H9 (cell line): ENCODE results near the gene GAS6. TPM values are rescaled to one million over a fixed set of nuclear protein-coding genes. Genes with fewer than 3 reads are reported as not detected.

Experiments used
- DNase-seq: peaks from one replicate; pipeline ENCODE4 v3.0.0-alpha.2; 2017
- H2AFZ ChIP-seq: one replicate; pipeline ENCODE4 v1.6.1; 2013; ENCODE audit warnings: mild to moderate bottlenecking, low read length, control low read depth, moderate library complexity
- H2AK5ac ChIP-seq: 2 replicates; pipeline ENCODE4 v1.6.1; 2013; ENCODE audit warnings: low read length, control low read depth, mixed read lengths; ENCODE audit not compliant: insufficient read length
- H2BK120ac ChIP-seq: one replicate; pipeline ENCODE4 v1.6.1; 2013; ENCODE audit warnings: low read depth, mild to moderate bottlenecking, low read length, control low read depth, inconsistent platforms; ENCODE audit not compliant: poor library complexity, severe bottlenecking
- H2BK12ac ChIP-seq: 2 replicates; pipeline ENCODE4 v1.6.1; 2013; ENCODE audit warnings: low read length, control low read depth, mixed read lengths, low read depth; ENCODE audit not compliant: insufficient read length
- H2BK15ac ChIP-seq: 2 replicates; pipeline ENCODE4 v1.6.1; 2013; ENCODE audit warnings: low read depth, low read length, control low read depth
- H2BK20ac ChIP-seq: one replicate; pipeline ENCODE4 v1.6.1; 2013; ENCODE audit warnings: low read depth, mild to moderate bottlenecking, low read length, control low read depth, inconsistent platforms; ENCODE audit not compliant: poor library complexity, severe bottlenecking
- H2BK5ac ChIP-seq: 2 replicates; pipeline ENCODE4 v1.6.1; 2013; ENCODE audit warnings: low read length, control low read depth, mixed read lengths; ENCODE audit not compliant: insufficient read length
- H3K14ac ChIP-seq: 2 replicates; pipeline ENCODE4 v1.6.1; 2013; ENCODE audit warnings: low read length, control low read depth; ENCODE audit not compliant: insufficient read depth
- H3K18ac ChIP-seq: 2 replicates; pipeline ENCODE4 v1.6.1; 2013; ENCODE audit warnings: low read depth, mild to moderate bottlenecking, mixed read lengths, low read length, control low read depth; ENCODE audit not compliant: insufficient read length
- H3K23ac ChIP-seq: 2 replicates; pipeline ENCODE4 v1.6.1; 2013; ENCODE audit warnings: low read length, control low read depth, mixed read lengths, low read depth; ENCODE audit not compliant: insufficient read length
- H3K23me2 ChIP-seq: 2 replicates; pipeline ENCODE4 v1.6.1; 2013; ENCODE audit warnings: low read depth, mild to moderate bottlenecking, mixed read lengths, low read length, control low read depth; ENCODE audit not compliant: insufficient read length, poor library complexity, severe bottlenecking
- H3K27ac ChIP-seq: 2 replicates; pipeline ENCODE4 v1.5.1; 2013; ENCODE audit warnings: low read length, control low read depth, mixed read lengths, low read depth; ENCODE audit not compliant: insufficient read length
- H3K27me3 ChIP-seq: 2 replicates; pipeline ENCODE4 v1.6.1; 2013; ENCODE audit warnings: low read length, control low read depth, inconsistent platforms; ENCODE audit not compliant: insufficient read depth
- H3K4ac ChIP-seq: 2 replicates; pipeline ENCODE4 v1.6.1; 2013; ENCODE audit warnings: low read depth, mild to moderate bottlenecking, control low read depth, inconsistent platforms, low read length, moderate library complexity
- H3K4me1 ChIP-seq: 2 replicates; pipeline ENCODE4 v1.6.1; 2013; ENCODE audit warnings: low read length, control low read depth, inconsistent platforms; ENCODE audit not compliant: insufficient read depth
- H3K4me2 ChIP-seq: 2 replicates; pipeline ENCODE4 v1.6.1; 2013; ENCODE audit warnings: low read length, control low read depth, mixed read lengths; ENCODE audit not compliant: insufficient read length, insufficient read depth
- H3K56ac ChIP-seq: 2 replicates; pipeline ENCODE4 v1.6.1; 2013; ENCODE audit warnings: low read depth, mild to moderate bottlenecking, mixed read lengths, low read length, control low read depth; ENCODE audit not compliant: insufficient read length
- H3K79me1 ChIP-seq: 2 replicates; pipeline ENCODE4 v1.6.1; 2013; ENCODE audit warnings: low read depth, mild to moderate bottlenecking, moderate library complexity, low read length, control low read depth, inconsistent platforms; ENCODE audit not compliant: insufficient read depth, poor library complexity, severe bottlenecking
- H3K79me2 ChIP-seq: 2 replicates; pipeline ENCODE4 v1.6.1; 2013; ENCODE audit warnings: low read length, control low read depth, inconsistent platforms; ENCODE audit not compliant: insufficient read depth
- H3K9ac ChIP-seq: 2 replicates; pipeline ENCODE4 v1.6.1; 2013; ENCODE audit warnings: low read length, control low read depth, mixed read lengths; ENCODE audit not compliant: insufficient read length; ENCODE audit errors: extremely low read depth
- H3K9me3 ChIP-seq: one replicate; pipeline ENCODE4 v1.6.1; 2013; ENCODE audit warnings: low read depth, low read length, inconsistent platforms; ENCODE audit not compliant: control insufficient read depth
- H3T11ph ChIP-seq: one replicate; pipeline ENCODE4 v1.6.1; 2013; ENCODE audit warnings: mild to moderate bottlenecking, low read length, control low read depth, inconsistent platforms
- H4K20me1 ChIP-seq: one replicate; pipeline ENCODE4 v1.6.1; 2013; ENCODE audit not compliant: control insufficient read depth, insufficient read length, insufficient read depth
- H4K5ac ChIP-seq: 2 replicates; pipeline ENCODE4 v1.6.1; 2013; ENCODE audit warnings: low read depth, mild to moderate bottlenecking, mixed read lengths, low read length, control low read depth; ENCODE audit not compliant: insufficient read length
- H4K8ac ChIP-seq: replicated peaks from 2 replicates; pipeline ENCODE4 v1.6.1; 2013; ENCODE audit warnings: low read length, control low read depth, mixed read lengths, low read depth; ENCODE audit not compliant: insufficient read length
- H4K91ac ChIP-seq: 2 replicates; pipeline ENCODE4 v1.6.1; 2013; ENCODE audit warnings: low read depth, mild to moderate bottlenecking, moderate library complexity, mixed read lengths, low read length, control low read depth; ENCODE audit not compliant: insufficient read length
- H3K27ac Mint-ChIP-seq, 3 experiments: 2 replicates in 2 of 3; 3 replicates in 1 of 3; pipeline ENCODE4 v1.8.0; 2020 to 2021; ENCODE audit warnings: mixed read lengths in 3 of 3, mild to moderate bottlenecking in 1 of 3, moderate library complexity in 1 of 3
- H3K27me3 Mint-ChIP-seq: 2 replicates; pipeline ENCODE4 v1.8.0; 2021; ENCODE audit warnings: low read depth, mild to moderate bottlenecking, moderate library complexity, mixed read lengths
- H3K36me3 Mint-ChIP-seq, 3 experiments: 2 replicates in 2 of 3; 3 replicates in 1 of 3; pipeline ENCODE4 v1.8.0; 2020 to 2021; ENCODE audit warnings: low read depth in 3 of 3, mixed read lengths in 3 of 3; ENCODE audit not compliant: insufficient read depth in 1 of 3
- H3K4me1 Mint-ChIP-seq, 2 experiments: 2 replicates each; pipeline ENCODE4 v1.8.0; 2020; ENCODE audit warnings: mixed read lengths in 2 of 2
- H3K4me3 Mint-ChIP-seq, 2 experiments: 2 replicates in 1 of 2; 3 replicates in 1 of 2; pipeline ENCODE4 v1.8.0; 2020 to 2021; ENCODE audit warnings: mild to moderate bottlenecking in 2 of 2, mixed read lengths in 2 of 2, moderate library complexity in 1 of 2
- H3K9me3 Mint-ChIP-seq, 2 experiments: 2 replicates in 1 of 2; 3 replicates in 1 of 2; pipeline ENCODE4 v1.8.0; 2020; ENCODE audit warnings: mild to moderate bottlenecking in 2 of 2, mixed read lengths in 2 of 2, moderate library complexity in 1 of 2
- CTCF ChIP-seq: fragments of 200-600 bp; sonication (generic); conservative IDR thresholded peaks from 3 replicates; pipeline ENCODE4 v1.8.0; 2021; ENCODE audit warnings: antibody characterized with exemption, mild to moderate bottlenecking
- WGBS: extraction: QIAGEN DNeasy Blood & Tissue Kit; methylation state at CpG from one replicate; pipeline ENCODE4 v1.1.7; 2013; ENCODE audit warnings: missing lambda C conversion rate, low lambda C conversion rate, mixed read lengths; ENCODE audit not compliant: insufficient read length; ENCODE audit errors: extremely low coverage; 5-methylcytosine and 5-hydroxymethylcytosine counted together
- total RNA-seq: library from RNA; stranded (reverse); gene quantifications from 2 replicates; pipeline ENCODE4 v1.2.1, GENCODE V29; 2021

GAS6 gene
- total RNA-seq, 1 experiment from 2014 or later: 20.5 TPM

- H3K27ac ChIP-seq: no peak overlapping the region
- TF ChIP-seq CTCF: no peak
These were observed 26.1 kb downstream of the GAS6 start for GRCh38 chr13:113837560-113838355.

More at GRCh38 chr13:113837560-113838355, 26.1 kb downstream of the GAS6 start:
- H2BK120ac ChIP-seq: no peak overlapping the region
- H3K79me2 ChIP-seq: no peaks in the 10 kb centered on the region
- H3K27me3 ChIP-seq: no peaks in the 10 kb centered on the region
- H3K23ac ChIP-seq: no peak overlapping the region
- H2BK15ac ChIP-seq: no peak overlapping the region
- Mint-ChIP-seq H3K27ac (peak overlapping the region in 2 of 3 experiments; percentile 91 to 96; a peak in 4 of 7 replicates), H3K9me3 (no peaks in the 10 kb centered on the region), H3K27me3 (no peaks in the 10 kb centered on the region), H3K4me3 (no peak overlapping the region), H3K4me1 (peaks cover 13 to 18% of the 10 kb centered on the region in 2 experiments), H3K36me3 (peaks cover 8 to 34% (median 15%) of the 10 kb centered on the region in 3 experiments; a peak in 6 of 7 replicates)
- no peak overlapping the region for H2BK12ac ChIP-seq
- H2BK20ac ChIP-seq: no peak overlapping the region
- no peak overlapping the region for H2AK5ac ChIP-seq
- H2BK5ac ChIP-seq: no peak overlapping the region
- peak; percentile 71 for DNase-seq
- no peak overlapping the region for H3T11ph ChIP-seq
- H3K79me1 ChIP-seq: no peaks in the 10 kb centered on the region
- no peak overlapping the region for H4K8ac ChIP-seq
- H4K20me1 ChIP-seq: no peaks in the 10 kb centered on the region
- peak overlapping the region; percentile 24; the same call in 1 of the 2 replicates for H3K14ac ChIP-seq
- peak overlapping the region; percentile 47 for H4K91ac ChIP-seq
- H2AFZ ChIP-seq: no peak overlapping the region
- H3K4me2 ChIP-seq: no peak overlapping the region
- H4K5ac ChIP-seq: no peak overlapping the region
- no peak overlapping the region for H3K4ac ChIP-seq
- no peaks in the 10 kb centered on the region for H3K23me2 ChIP-seq
- no peak overlapping the region for H3K18ac ChIP-seq
- H3K9ac ChIP-seq: no peak overlapping the region
- no CpG with 5 or more reads among the region's 16 CpGs for WGBS
- H3K56ac ChIP-seq: no peak overlapping the region
- H3K4me1 ChIP-seq: no peaks in the 10 kb centered on the region
- H3K9me3 ChIP-seq: no peaks in the 10 kb centered on the region
